ENCODE data around the gene WDR70.
"Not testable (repeated sequence)": the region's sequence is repeated elsewhere in the genome, so short reads cannot be mapped to it uniquely, and the experiment has no call there.

WDR70 gene

GRCh38 chr5:37379100-37379628 lies at the start of gene WDR70:
Gene WDR70, plus strand, starts transcription at chr5:37379318. Its CDS starts 50 bp downstream, at chr5:37379368.
- peak; percentile 54 to 90 for DNase-seq

DNA sequence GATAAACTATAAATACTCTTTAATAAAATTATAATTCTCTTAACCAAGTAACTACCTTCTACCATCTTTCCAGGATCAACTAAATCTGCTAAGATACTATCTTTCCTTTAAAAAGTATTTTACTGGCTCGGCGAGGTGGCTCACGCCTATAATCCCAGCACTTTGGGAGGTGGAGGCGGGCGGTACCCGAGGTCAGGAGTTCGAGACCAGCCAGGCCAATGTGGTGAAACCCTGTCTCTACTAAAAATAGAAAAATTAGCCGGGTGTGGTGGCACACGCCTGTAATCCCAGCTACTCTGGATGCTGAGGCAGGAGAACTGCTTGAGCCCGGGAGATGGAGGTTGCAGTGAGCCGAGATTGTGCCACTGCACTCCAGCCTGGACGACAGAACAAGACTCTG lies 44.4 kb upstream of the WDR70 start:
- DNase-seq, result not testable (repeated sequence)

- DNase-seq, result not testable (repeated sequence)
Observed at GRCh38 chr5:37342741-37343140, 36.4 kb upstream of the WDR70 start.

GRCh38 chr5:37355161-37355560 lies 24.0 kb upstream of the WDR70 start:
- DNase-seq, result no peak

GRCh38 chr5:37370550-37370863 lies 8.6 kb upstream of the WDR70 start:
- no peak for DNase-seq

DNA sequence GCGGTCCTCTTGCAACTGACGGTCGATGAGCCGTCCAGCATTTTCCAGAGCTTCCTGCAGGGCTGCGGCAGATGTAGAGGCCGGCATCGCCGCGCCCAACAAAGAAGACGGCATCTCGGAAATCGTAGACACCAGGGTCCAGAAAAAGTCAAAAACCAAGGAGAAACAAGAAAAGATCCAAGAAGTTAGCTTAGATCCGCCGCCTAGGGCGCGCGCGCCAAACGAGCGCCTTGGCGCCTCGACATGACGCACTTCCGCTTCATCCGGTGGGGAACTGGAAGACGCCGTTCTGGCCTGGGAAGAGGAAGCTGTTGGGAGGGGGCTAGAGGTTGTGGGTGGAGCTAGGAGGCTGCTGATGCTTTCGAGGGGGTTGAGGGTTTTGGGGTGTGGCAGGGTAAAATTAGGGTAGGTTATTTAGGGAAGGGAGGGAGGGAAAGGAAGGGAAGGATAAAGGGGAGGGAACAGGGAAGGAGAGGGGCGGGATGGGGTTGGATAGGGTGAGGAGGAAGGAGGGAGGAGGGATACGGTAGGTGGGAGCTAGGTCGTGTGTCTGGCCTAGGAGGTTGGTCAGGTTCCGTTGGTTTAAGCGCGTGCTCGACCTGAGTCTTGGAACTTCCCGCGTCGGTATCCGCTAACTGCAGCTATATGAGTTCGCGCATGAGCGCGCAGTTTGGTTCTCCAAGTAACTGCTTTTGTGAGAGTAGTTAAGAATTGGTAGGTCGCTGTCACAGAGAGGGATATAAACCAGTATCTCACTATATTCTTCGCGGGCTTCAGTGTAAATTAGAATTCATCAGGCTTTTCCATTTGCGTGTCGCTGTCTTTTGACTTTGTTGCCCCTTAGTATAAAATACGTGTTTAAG lies 8.0 kb upstream of the WDR70 start, which contains the start of gene NUP155:
NUP155 (minus strand) TSS at position 243 of the 863 bp plus-strand sequence; CDS start at position 114, 129 bp downstream.
- DNase-seq, result peak; percentile 72 to 92

GRCh38 chr5:37375091-37375490 lies 4.0 kb upstream of the WDR70 start:
- no peak for DNase-seq

DNA sequence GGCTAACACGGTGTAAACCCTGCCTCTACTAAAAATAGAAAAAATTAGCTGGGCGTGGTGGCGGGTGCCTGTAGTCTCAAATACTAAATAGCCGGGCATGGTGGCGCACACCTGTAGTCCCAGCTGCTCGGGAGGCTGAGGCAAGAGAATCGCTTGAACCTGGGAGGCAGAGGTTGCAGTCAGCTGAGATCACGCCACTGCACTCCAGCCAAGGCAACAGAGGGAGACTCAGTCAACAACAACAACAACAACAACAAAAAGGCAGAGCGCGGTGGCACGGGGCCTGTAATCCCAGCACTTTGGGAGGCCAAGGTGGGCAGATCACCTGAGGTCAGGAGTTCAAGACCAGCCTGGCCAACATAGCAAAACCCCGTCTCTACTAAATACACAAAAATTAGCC lies 1.1 kb upstream of the WDR70 start:
- not testable (repeated sequence) for DNase-seq

GRCh38 chr5:37391591-37391990 lies 12.5 kb downstream of the WDR70 start:
- peak in 1 of 2 donors; percentile 38 for DNase-seq

DNA sequence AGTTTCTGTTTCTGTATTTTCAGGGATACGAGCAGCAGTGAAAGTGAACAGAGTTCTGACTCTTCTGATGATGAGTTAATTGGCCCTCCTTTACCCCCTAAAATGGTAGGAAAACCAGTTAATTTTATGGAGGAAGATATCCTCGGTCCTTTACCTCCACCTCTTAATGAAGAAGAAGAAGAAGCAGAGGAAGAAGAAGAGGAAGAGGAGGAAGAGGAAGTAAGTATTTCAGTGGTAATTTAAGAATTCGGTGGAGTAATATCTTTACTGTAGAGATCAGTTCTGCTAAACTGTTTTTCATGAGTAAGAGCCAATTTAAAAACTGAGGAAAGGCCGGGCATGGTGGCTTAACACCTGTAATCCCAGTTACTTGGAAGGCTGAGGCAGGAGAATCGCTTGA lies 17.2 kb downstream of the WDR70 start:
- no peak for DNase-seq

DNA sequence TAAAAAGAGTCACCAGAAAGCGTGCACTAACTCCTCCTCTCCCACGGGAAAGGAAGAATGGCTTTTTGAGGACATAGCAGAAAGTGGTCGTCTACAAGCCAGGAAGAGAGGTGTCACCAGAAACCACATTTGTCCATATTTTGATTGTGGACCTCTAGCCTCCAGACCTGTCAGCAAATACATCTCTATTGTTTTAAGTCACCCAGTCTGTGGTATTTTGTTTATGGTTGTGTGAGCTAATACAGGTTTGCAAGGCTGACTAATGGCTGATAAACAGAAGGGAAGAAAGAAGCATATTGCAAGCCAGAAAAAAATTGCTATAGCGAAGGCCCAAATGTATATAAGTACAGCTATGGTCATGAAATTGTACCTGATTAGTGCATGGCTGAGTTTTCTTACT lies 21.4 kb downstream of the WDR70 start:
- no peak for DNase-seq

DNA sequence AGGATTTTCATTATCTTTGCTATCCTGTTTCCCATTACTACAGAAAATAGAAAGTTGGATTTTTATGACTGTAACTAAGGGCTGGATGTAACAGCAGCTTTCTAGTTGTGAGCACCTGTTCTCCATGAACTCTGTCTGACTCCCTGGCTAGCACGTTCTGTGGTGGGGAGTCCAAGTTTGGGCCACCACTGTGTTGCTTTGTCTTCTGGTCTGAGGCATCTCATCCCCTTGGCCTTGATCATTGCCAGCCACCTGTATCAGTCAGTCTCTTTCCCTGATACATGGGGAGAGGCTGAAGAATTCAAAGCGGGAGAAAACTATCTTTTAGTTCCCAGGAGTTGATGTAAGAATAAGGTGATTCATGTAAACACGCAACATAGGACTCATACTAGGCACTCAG lies 33.4 kb downstream of the WDR70 start:
- no peak for DNase-seq

DNA sequence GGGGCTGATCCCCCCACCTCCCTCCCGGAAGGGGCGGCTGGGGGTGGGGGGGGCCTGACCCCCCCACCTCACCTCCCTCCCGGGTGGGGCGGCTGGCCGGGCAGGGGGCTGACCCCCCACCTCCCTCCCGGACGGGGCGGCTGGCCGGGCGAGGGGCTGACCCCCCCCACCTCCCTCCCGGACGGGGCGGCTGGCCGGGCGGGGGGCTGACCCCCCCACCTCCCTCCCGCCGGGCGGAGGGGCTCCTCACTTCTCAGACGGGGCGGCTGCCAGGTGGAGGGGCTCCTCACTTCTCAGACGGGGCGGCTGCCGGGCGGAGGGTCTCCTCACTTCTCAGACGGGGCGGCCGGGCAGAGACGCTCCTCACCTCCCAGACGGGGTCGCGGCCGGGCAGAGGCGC lies 36.3 kb downstream of the WDR70 start:
- not testable (repeated sequence) for DNase-seq

GRCh38 chr5:37417347-37417746 lies 38.2 kb downstream of the WDR70 start:
- DNase-seq, result no peak

- DNase-seq, result no peak
Observed at GRCh38 chr5:37424441-37424840, 45.3 kb downstream of the WDR70 start.

- DNase-seq, result no peak
Observed at GRCh38 chr5:37428044-37428443, 48.9 kb downstream of the WDR70 start.

DNA sequence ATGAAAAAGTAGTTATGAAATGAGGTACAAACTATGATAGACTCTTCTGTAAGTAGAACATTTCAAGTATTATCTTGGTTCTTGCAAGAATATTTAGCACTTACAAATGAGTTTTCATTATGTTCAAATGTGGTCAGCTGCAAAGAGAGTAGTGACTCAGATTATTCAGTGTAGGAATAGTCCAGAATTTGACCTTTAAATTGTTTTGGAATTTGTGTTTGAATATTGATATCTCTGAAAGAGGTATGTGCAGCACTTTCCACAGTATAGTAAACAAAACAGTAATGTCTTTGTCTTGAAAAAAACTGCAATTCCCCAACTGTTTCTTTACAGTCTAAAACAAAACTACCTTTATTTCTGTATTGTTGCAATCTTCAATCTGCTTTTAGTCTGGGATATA lies 56.1 kb downstream of the WDR70 start:
- no peak for DNase-seq

DNA sequence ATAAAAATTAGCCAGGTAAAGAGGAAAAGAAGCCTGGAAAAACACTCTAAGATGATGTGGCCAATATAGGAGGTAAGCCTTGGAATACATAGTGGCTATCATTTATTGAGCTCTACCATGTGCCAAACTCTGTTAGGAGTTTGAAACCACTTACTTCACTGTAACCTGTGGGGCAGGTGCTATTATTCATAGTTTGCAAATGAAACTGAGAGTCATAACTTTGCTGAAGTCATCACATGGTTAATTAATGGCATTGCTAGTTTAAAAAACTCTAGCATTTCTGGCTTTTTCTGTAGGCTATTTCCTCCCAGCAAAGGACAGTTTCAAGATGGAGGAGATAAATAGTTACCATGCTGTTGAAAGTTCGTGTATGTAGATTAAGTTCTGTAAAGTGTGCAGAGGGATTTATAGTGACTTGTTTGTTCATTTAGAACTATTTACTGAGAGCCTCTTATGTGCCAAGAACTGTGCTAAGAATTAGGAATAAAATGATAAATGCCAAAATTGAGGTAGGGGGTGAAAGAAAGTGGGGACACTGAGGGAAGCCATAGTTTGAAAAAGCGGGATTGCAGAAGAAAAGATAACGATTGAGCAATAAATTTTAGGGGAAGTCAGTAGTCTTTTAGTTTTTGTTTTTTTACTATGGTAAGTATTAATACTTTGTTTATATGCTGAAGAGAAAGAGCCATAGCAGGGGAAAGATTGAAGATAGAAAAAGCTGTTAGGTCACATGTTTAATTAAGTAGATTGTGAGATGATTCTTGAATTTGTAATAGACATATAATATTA lies 57.2 kb downstream of the WDR70 start:
- DNase-seq, result no peak

GRCh38 chr5:37437711-37438110 lies 58.6 kb downstream of the WDR70 start:
- DNase-seq, result no peak

GRCh38 chr5:37445783-37446182 lies 66.7 kb downstream of the WDR70 start:
- DNase-seq, result not testable (repeated sequence)

- no peak for DNase-seq
Observed at GRCh38 chr5:37448941-37449340, 69.8 kb downstream of the WDR70 start.

DNA sequence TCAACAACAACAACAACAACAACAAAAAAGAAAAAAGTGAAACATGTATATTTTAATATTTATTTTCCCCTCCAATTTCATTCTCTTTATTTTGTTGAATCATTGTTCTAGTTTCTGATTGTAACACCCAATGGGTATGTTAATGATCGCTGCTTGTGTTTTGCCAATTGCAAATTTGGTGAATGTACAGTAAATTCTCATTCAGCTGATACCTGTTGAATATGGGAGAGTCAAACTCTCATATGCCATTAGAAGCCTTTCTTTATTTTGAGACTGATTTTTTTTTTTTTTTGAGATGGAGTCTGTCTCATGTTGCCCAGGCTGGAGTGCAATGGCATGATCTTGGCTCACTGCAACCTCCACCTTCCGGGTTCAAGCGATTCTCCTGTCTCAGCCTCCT lies 72.9 kb downstream of the WDR70 start:
- not testable (repeated sequence) for DNase-seq

GRCh38 chr5:37453252-37453651 lies 74.1 kb downstream of the WDR70 start:
- not testable (repeated sequence) for DNase-seq

All from bone marrow (tissue), 2 donors.